Measurements from ENCODE around the gene TRPM2. TPM values are rescaled to one million over a fixed set of nuclear protein-coding genes. Genes with fewer than 3 reads are reported as not detected.

Gene TRPM2
- total RNA-seq, 1 experiment from 2014 or later = 28.1 TPM

DNA sequence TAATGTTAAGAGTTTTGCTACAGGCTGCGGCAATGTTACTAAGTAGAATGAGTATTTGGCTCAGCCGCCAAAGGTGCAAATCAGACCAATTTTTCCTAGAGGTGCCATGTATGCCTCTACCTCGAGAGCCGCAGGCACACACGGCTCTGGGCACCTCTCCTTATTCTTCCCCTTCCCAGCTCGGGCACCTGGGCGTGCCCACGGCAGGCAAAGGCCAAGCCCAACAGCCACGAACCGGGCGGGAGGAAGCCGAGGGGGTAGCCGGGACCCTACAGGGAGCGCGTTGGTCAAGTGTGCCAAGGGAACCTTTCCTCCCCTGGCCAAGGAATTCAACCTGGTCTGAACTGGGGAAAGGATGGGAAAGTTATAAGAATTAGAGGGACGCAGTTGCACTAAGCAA is 132.9 kb downstream of the TRPM2 start:
- H3K9ac ChIP-seq (ENCODE audit: low read length) = no peak overlapping the region
- no peak overlapping the region for H2AFZ ChIP-seq (ENCODE audit: low read depth, low read length, poor library complexity, severe bottlenecking)

More for the DNA sequence above, 132.9 kb downstream of the TRPM2 start:
- no peaks in the 10 kb centered on the region for H3K9me2 ChIP-seq (ENCODE audit: insufficient read depth)
- H3K36me3 ChIP-seq (ENCODE audit: control insufficient read depth in 1 of 2, insufficient read depth in 2 of 2, low read length in 2 of 2) = no peaks in the 10 kb centered on the region
- intact Hi-C loops (cut with micrococcal nuclease) = no loop called here
- H3K4me2 ChIP-seq (ENCODE audit: low read length) = no peak overlapping the region
- no peak overlapping the region for H3K27ac ChIP-seq (ENCODE audit: low read depth, low read length)
- peaks cover 0 to 5% of the 10 kb centered on the region in 2 experiments; a peak in 1 of 4 replicates for H3K4me1 ChIP-seq (ENCODE audit: control insufficient read depth in 1 of 2, insufficient read depth in 2 of 2, low read length in 2 of 2)
- DNase-seq (ENCODE audit: low read depth, low spot score) (no peak), ATAC-seq (no peak)
- POLR2A ChIA-PET = no interaction called here
- H4K20me1 ChIP-seq (ENCODE audit: insufficient read depth) = no peaks in the 10 kb centered on the region
- no TSS peak for BruUV-seq (replicated peaks)
- H3K79me2 ChIP-seq (ENCODE audit: insufficient read depth, low read length) = no peaks in the 10 kb centered on the region
- H3K4me3 ChIP-seq (replicated peaks in 1 of 2; ENCODE audit: low read depth in 1 of 2, low read length in 2 of 2) = no peak overlapping the region
- no peaks in the 10 kb centered on the region for H3K9me3 ChIP-seq (ENCODE audit: control insufficient read depth in 1 of 2, insufficient read depth in 1 of 2, low read depth in 1 of 2, low read length in 2 of 2)
- no peaks in the 10 kb centered on the region for H3K27me3 ChIP-seq (ENCODE audit: insufficient read depth, low read length)
- CTCF ChIA-PET = no interaction called here
- TF ChIP-seq, protein P1, sequence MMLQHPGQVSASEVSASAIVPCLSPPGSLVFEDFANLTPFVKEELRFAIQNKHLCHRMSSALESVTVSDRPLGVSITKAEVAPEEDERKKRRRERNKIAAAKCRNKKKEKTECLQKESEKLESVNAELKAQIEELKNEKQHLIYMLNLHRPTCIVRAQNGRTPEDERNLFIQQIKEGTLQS (IDR thresholded peaks at IDR 0.05) = no peak
- TF ChIP-seq, protein P2, sequence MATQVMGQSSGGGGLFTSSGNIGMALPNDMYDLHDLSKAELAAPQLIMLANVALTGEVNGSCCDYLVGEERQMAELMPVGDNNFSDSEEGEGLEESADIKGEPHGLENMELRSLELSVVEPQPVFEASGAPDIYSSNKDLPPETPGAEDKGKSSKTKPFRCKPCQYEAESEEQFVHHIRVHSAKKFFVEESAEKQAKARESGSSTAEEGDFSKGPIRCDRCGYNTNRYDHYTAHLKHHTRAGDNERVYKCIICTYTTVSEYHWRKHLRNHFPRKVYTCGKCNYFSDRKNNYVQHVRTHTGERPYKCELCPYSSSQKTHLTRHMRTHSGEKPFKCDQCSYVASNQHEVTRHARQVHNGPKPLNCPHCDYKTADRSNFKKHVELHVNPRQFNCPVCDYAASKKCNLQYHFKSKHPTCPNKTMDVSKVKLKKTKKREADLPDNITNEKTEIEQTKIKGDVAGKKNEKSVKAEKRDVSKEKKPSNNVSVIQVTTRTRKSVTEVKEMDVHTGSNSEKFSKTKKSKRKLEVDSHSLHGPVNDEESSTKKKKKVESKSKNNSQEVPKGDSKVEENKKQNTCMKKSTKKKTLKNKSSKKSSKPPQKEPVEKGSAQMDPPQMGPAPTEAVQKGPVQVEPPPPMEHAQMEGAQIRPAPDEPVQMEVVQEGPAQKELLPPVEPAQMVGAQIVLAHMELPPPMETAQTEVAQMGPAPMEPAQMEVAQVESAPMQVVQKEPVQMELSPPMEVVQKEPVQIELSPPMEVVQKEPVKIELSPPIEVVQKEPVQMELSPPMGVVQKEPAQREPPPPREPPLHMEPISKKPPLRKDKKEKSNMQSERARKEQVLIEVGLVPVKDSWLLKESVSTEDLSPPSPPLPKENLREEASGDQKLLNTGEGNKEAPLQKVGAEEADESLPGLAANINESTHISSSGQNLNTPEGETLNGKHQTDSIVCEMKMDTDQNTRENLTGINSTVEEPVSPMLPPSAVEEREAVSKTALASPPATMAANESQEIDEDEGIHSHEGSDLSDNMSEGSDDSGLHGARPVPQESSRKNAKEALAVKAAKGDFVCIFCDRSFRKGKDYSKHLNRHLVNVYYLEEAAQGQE (IDR thresholded peaks at IDR 0.05; ENCODE audit: low read depth) = no peak
- no peak for TF ChIP-seq JUND (IDR thresholded peaks at IDR 0.05)
- TF ChIP-seq SP1 (IDR thresholded peaks at IDR 0.05; ENCODE audit: low read depth) = no peak
- TF ChIP-seq EZH2phosphoT487 (IDR thresholded peaks at IDR 0.05; ENCODE audit: borderline replicate concordance) = no peak
- TF ChIP-seq CEBPB (IDR thresholded peaks at IDR 0.05; ENCODE audit: low read depth) = no peak
- no peak for TF ChIP-seq ZNF274 (IDR thresholded peaks at IDR 0.05; ENCODE audit: low read depth, low read length)
- TF ChIP-seq SRF (IDR thresholded peaks at IDR 0.05; ENCODE audit: low read depth) = no peak
- TF ChIP-seq CBX3 (IDR thresholded peaks at IDR 0.05; ENCODE audit: low read depth) = no peak
- no peak for TF ChIP-seq YY1 (IDR thresholded peaks at IDR 0.05; ENCODE audit: extremely low read depth, insufficient replicate concordance, low read depth, low read length)
- RAD21 ChIA-PET (ENCODE audit: low non-redundant PET in 1 of 2, low total read pairs in 2 of 2, uncharacterized antibody in 2 of 2, unreplicated experiment in 2 of 2) = no interaction called here
